Measurements from ENCODE around the gene PSMB10.

The PSMB10 gene

GRCh38 chr16:67892375-67892774 is 44.3 kb downstream of the PSMB10 start:
- DNase-seq (ENCODE audit: low read depth): no peak

- DNase-seq (ENCODE audit: low read depth): no peak
Observed at GRCh38 chr16:67888331-67888730, 48.3 kb downstream of the PSMB10 start.

DNA sequence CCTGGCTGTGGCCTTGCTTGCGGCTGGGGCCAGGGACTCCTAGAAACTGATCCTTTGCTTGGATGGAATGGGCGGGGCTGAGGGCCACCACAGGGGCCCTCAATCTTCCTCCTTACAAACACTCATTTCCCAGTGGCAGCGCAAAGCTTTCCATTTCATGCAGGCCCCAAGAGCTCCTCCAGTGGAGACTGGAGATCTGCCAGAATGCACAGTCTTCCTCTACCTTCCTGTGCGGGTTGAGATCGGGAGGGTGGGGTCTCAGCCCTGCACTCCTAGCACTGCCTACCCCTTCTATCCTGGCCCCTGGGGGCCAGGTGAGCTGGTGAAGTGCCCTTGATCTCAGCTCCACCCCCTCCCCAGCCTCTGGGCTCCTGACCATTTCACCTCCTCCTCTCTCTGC is 50.3 kb downstream of the PSMB10 start:
- DNase-seq (ENCODE audit: low read depth): no peak

- no peak for DNase-seq (ENCODE audit: low read depth)
Observed at GRCh38 chr16:67885976-67886375, 50.7 kb downstream of the PSMB10 start.

GRCh38 chr16:67885545-67885944 is 51.1 kb downstream of the PSMB10 start:
- DNase-seq (ENCODE audit: low read depth): no peak

DNA sequence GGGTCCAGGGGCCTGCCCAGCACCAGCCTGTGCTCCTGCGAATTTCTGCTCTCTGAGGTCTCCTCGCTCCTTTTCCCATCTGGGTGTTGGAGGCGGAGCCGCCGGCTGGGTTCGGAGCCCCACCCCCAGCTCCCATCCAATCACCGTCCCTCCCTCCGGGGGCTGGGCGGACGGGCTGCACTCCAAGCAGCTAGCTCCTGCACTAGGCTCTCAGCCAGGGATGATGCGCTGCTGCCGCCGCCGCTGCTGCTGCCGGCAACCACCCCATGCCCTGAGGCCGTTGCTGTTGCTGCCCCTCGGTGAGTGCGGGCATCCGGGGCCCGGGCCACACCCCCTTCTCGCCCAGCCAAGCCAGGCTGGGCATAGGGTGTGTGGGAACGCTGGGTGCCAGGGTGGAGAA is 52.0 kb downstream of the PSMB10 start, which contains the start of gene NRN1L:
NRN1L (plus strand) TSS at position 202 of the 400 bp plus-strand sequence; CDS start at position 221, 19 bp downstream.
- no peak for DNase-seq (ENCODE audit: low read depth)
